ENCODE results near the gene VRK1.

DNA sequence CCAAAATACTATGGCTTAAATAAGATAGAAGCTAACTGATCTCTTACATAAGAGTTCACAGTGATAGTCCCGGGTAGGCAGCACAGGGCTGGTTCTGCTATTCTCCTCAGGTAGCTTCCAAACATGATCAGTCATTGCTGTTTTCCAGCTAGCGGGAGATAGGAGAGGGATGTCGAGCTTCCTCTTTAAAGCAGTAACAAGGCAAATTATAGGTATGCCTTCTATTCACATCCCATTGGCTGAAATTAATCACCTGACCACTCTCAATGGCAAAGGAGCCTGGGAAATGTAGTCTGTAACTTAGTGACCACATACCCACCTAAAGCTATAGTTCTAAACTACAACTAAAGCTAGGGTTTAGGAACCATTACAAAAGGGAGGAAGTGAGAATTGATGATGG, 34.5 kb upstream of the VRK1 start:
- TF ChIP-seq, protein P1, sequence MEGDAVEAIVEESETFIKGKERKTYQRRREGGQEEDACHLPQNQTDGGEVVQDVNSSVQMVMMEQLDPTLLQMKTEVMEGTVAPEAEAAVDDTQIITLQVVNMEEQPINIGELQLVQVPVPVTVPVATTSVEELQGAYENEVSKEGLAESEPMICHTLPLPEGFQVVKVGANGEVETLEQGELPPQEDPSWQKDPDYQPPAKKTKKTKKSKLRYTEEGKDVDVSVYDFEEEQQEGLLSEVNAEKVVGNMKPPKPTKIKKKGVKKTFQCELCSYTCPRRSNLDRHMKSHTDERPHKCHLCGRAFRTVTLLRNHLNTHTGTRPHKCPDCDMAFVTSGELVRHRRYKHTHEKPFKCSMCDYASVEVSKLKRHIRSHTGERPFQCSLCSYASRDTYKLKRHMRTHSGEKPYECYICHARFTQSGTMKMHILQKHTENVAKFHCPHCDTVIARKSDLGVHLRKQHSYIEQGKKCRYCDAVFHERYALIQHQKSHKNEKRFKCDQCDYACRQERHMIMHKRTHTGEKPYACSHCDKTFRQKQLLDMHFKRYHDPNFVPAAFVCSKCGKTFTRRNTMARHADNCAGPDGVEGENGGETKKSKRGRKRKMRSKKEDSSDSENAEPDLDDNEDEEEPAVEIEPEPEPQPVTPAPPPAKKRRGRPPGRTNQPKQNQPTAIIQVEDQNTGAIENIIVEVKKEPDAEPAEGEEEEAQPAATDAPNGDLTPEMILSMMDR (IDR thresholded peaks at IDR 0.05 in 4 of 5, conservative IDR thresholded peaks at IDR 0.05 in 1 of 5) = no peak
- no peak for TF ChIP-seq POLR2A (IDR thresholded peaks at IDR 0.05)
